Body of pancreas (tissue), 4 donors: ENCODE data around the gene TXNRD2. TPM values are rescaled to one million over a fixed set of nuclear protein-coding genes. Genes with fewer than 3 reads are reported as not detected.

Source experiments
- ATAC-seq: fragments of 150-250 bp; one replicate; pipeline ENCODE4 v1.9.1; 2016
- DNase-seq, 4 donors: peaks; one replicate each; pipeline ENCODE4 v3.0.0-alpha.2; 2019
- H3K27ac ChIP-seq, 4 donors: fragments of 200-600 bp; sonication (generic); 1 replicate in 3 of 4; 2 replicates in 1 of 4; pipeline versions ENCODE4 v1.5.1 to v1.6.1; 2016 to 2019; ENCODE audit warnings: mild to moderate bottlenecking in 1 of 4, mixed read lengths in 1 of 4, moderate library complexity in 1 of 4
- H3K27me3 ChIP-seq, 2 donors: fragments of 200-600 bp; sonication (generic); one replicate each; pipeline ENCODE4 v1.6.0; 2016; ENCODE audit warnings: mild to moderate bottlenecking in 1 of 2
- H3K36me3 ChIP-seq, 2 donors: fragments of 200-600 bp; sonication (generic); replicated peaks in 1 of 2; 2 replicates each; pipeline ENCODE4 v1.5.1; 2016; ENCODE audit warnings: low read depth in 2 of 2; ENCODE audit not compliant: insufficient read depth in 1 of 2
- H3K4me1 ChIP-seq: fragments of 200-600 bp; sonication (generic); one replicate; pipeline ENCODE4 v1.6.0; 2016
- H3K4me3 ChIP-seq, 2 donors: fragments of 200-600 bp; sonication (generic); 1 replicate in 1 of 2; 2 replicates in 1 of 2; pipeline ENCODE4 v1.5.1; 2016 to 2019
- H3K9me3 ChIP-seq, 3 donors: fragments of 200-600 bp; sonication (generic); 1 replicate in 2 of 3; 2 replicates in 1 of 3; pipeline ENCODE4 v1.5.1; 2016
- CTCF ChIP-seq, 7 experiments: fragments of 450-650 bp in 4 of 7; fragments of 200-600 bp in 3 of 7; sonication (generic) in 3 of 7; IDR thresholded peaks; one replicate each; pipeline ENCODE4 v1.5.1; 2016 to 2019; ENCODE audit warnings: antibody characterized with exemption in 7 of 7
- POLR2A ChIP-seq, 3 donors: fragments of 450-650 bp; IDR thresholded peaks; one replicate each; pipeline ENCODE4 v1.6.1; 2016; ENCODE audit warnings: antibody characterized with exemption in 3 of 3, mild to moderate bottlenecking in 2 of 3
- WGBS, 2 donors: methylation state at CpG; one replicate each; pipeline ENCODE4 v1.1.5; 2017; 5-methylcytosine and 5-hydroxymethylcytosine counted together
- intact Hi-C: fragments of 100-400 bp; cut with DNase I; formaldehyde crosslinking; loops from one replicate; pipeline ENCODE4 v1.15.1; 2023
- total RNA-seq, 2 donors: library from RNA; depleted of rRNA; stranded (reverse); fragments of >200 nt; gene quantifications; one replicate each; pipeline ENCODE4 v1.1.0, GENCODE V29; 2016

TXNRD2 gene
- total RNA-seq, 2 donors from 2014 or later, result 22.1 to 23.6 TPM

GRCh38 chr22:19961201-19961580 is 19.6 kb upstream of the TXNRD2 start:
- H3K27me3 ChIP-seq, result no peaks in the 10 kb centered on the region
- WGBS, 2 donors, result 80 to 84% methylated on average over 2 to 9 of the region's 9 CpGs
- H3K4me1 ChIP-seq, result peaks cover 58% of the 10 kb centered on the region
- DNase-seq (no peak), ATAC-seq (no peak)
- no peak overlapping the region for H3K4me3 ChIP-seq
- TF ChIP-seq CTCF (IDR thresholded peaks at IDR 0.05) (no peak), POLR2A (IDR thresholded peaks at IDR 0.05) (no peak)
- peak overlapping the region in 2 of 4 donors; percentile 88 to 92 for H3K27ac ChIP-seq
- no peaks in the 10 kb centered on the region for H3K36me3 ChIP-seq
- intact Hi-C loops, result no loop called here
- no peaks in the 10 kb centered on the region for H3K9me3 ChIP-seq

GRCh38 chr22:19960491-19961200 is 19.0 kb upstream of the TXNRD2 start:
- no peak for DNase-seq
- H3K27ac ChIP-seq, result peak overlapping the region in 2 of 4 donors; percentile 68 to 88
- peaks cover 58% of the 10 kb centered on the region for H3K4me1 ChIP-seq
- no peaks in the 10 kb centered on the region for H3K36me3 ChIP-seq
- no peaks in the 10 kb centered on the region for H3K9me3 ChIP-seq
- no peaks in the 10 kb centered on the region for H3K27me3 ChIP-seq
- ATAC-seq, result no peak
- 81 to 89% methylated on average over 7 to 11 of the region's 12 CpGs for WGBS, 2 donors
- intact Hi-C loops, result no loop called here
- TF ChIP-seq POLR2A (IDR thresholded peaks at IDR 0.05) (no peak), CTCF (IDR thresholded peaks at IDR 0.05) (no peak)
- no peak overlapping the region for H3K4me3 ChIP-seq

- H3K4me1 ChIP-seq, result peaks cover 58% of the 10 kb centered on the region
- intact Hi-C loops, result no loop called here
- ATAC-seq, result no peak
Measured at GRCh38 chr22:19959587-19960490, 18.2 kb upstream of the TXNRD2 start.

GRCh38 chr22:19959043-19959586 is 17.5 kb upstream of the TXNRD2 start:
- peak; percentile 41 for ATAC-seq
- Histone ChIP-seq H3K27ac (peak overlapping the region in 3 of 4 donors; percentile 27 to 68 (median 61)), H3K4me3 (no peak overlapping the region), H3K4me1 (peaks cover 60% of the 10 kb centered on the region), H3K9me3 (no peaks in the 10 kb centered on the region), H3K27me3 (no peaks in the 10 kb centered on the region), H3K36me3 (no peaks in the 10 kb centered on the region)
- TF ChIP-seq CTCF (IDR thresholded peaks at IDR 0.05), result no peak
- peak in 2 of 3 donors; percentile 30 for TF ChIP-seq POLR2A (IDR thresholded peaks at IDR 0.05)
- DNase-seq, result peak; percentile 77 to 86 (median 80)
- intact Hi-C loops, result no loop called here
- 33 to 56% methylated on average over 13 to 25 of the region's 30 CpGs for WGBS, 2 donors

More at GRCh38 chr22:19959587-19960490, 18.2 kb upstream of the TXNRD2 start:
- no peak for TF ChIP-seq POLR2A (IDR thresholded peaks at IDR 0.05)
- no peak for TF ChIP-seq CTCF (IDR thresholded peaks at IDR 0.05)
- 20 to 49% methylated on average over 2 to 9 of the region's 13 CpGs for WGBS, 2 donors
- Histone ChIP-seq H3K27ac (peak overlapping the region; percentile 19 to 68 (median 44)), H3K27me3 (no peaks in the 10 kb centered on the region), H3K9me3 (no peaks in the 10 kb centered on the region), H3K4me3 (no peak overlapping the region), H3K36me3 (no peaks in the 10 kb centered on the region)
- DNase-seq, result no peak
